Astrocyte of the cerebellum (primary cell): ENCODE data around the gene ZNF44.

Experiments used
- DNase-seq: peaks from one replicate; pipeline ENCODE4 v3.0.0-alpha.2; 2011; ENCODE audit warnings: low read depth
- H3K4me3 ChIP-seq: 2 replicates; pipeline ENCODE4 v1.5.1; 2011; ENCODE audit warnings: mild to moderate bottlenecking, low read depth, low read length, moderate library complexity
- in situ Hi-C: cut with HindIII; loops from 2 replicates; pipeline ENCODE4 v1.10.0; 2017; ENCODE audit warnings: low sequenced_read_pairs
- TF ChIP-seq, protein P1 (sequence below): IDR thresholded peaks from 2 replicates; pipeline ENCODE4 v1.5.1; 2012; ENCODE audit warnings: low read length, low read depth, moderate library complexity, mild to moderate bottlenecking; ENCODE audit errors: missing control alignments

Gene ZNF44

DNA sequence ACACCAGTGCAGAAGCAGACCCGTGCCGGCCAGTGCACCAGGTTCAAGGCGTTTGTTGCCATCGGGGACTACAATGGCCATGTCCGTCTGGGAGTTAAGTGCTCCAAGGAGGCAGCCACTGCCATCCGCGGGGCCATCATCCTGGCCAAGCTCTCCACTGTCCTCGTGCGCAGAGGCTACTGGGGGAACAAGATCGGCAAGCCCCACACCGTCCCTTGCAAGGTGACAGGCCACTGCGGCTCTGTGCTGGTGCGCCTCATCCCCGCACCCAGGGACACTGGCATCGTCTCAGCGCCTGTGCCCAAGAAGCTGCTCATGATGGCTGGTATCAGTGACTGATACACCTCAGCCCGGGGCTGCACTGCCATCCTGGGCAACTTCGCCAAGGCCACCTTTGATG lies 10.1 kb downstream of the ZNF44 start:
- H3K4me3 ChIP-seq: no peak overlapping the region
- no peak for DNase-seq
- in situ Hi-C loops: no loop called here
- TF ChIP-seq, protein P1, sequence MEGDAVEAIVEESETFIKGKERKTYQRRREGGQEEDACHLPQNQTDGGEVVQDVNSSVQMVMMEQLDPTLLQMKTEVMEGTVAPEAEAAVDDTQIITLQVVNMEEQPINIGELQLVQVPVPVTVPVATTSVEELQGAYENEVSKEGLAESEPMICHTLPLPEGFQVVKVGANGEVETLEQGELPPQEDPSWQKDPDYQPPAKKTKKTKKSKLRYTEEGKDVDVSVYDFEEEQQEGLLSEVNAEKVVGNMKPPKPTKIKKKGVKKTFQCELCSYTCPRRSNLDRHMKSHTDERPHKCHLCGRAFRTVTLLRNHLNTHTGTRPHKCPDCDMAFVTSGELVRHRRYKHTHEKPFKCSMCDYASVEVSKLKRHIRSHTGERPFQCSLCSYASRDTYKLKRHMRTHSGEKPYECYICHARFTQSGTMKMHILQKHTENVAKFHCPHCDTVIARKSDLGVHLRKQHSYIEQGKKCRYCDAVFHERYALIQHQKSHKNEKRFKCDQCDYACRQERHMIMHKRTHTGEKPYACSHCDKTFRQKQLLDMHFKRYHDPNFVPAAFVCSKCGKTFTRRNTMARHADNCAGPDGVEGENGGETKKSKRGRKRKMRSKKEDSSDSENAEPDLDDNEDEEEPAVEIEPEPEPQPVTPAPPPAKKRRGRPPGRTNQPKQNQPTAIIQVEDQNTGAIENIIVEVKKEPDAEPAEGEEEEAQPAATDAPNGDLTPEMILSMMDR: no peak

DNA sequence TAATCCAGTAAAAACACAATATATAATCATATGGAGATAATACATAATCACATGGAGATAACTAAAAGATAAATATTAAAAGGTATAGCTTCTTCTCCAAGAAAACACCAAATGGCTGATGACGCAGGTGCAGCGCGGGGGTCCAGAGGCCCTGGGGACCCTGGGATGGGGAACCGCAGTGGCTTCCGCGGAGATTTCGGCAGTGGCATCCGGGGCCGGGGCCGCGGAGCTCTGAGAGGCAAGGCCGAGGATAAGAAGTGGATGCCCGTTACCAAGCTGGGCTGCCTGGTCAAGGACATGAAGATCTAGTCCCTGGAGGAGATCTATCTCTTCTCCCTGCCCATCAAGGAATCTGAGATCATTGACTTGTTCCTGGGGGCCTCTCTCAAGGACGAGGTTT lies 10.5 kb downstream of the ZNF44 start:
- TF ChIP-seq, protein P1: no peak
- DNase-seq: no peak
- in situ Hi-C loops: no loop called here
- H3K4me3 ChIP-seq: no peak overlapping the region

DNA sequence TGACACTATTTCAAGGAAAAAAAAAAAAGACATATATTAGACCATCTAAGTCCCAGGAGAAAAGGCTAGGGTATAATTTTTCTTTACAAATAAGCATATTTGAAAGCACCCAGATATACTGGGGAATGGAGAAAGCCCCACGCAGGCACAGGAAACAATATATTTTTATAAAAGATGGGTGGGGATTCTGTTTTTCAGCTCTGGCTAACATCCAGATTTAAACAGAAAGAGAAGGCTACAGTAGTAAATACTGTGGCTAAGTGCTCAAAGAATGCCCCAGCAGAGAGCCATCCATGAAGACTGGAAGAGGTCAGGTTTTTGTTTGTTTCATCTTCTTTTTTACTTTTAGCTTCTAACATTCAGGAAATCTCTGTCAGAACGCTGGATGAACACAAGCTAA lies 16.0 kb downstream of the ZNF44 start:
- in situ Hi-C loops: no loop called here
- DNase-seq: no peak
- no peak overlapping the region for H3K4me3 ChIP-seq
- TF ChIP-seq, protein P1: no peak

DNA sequence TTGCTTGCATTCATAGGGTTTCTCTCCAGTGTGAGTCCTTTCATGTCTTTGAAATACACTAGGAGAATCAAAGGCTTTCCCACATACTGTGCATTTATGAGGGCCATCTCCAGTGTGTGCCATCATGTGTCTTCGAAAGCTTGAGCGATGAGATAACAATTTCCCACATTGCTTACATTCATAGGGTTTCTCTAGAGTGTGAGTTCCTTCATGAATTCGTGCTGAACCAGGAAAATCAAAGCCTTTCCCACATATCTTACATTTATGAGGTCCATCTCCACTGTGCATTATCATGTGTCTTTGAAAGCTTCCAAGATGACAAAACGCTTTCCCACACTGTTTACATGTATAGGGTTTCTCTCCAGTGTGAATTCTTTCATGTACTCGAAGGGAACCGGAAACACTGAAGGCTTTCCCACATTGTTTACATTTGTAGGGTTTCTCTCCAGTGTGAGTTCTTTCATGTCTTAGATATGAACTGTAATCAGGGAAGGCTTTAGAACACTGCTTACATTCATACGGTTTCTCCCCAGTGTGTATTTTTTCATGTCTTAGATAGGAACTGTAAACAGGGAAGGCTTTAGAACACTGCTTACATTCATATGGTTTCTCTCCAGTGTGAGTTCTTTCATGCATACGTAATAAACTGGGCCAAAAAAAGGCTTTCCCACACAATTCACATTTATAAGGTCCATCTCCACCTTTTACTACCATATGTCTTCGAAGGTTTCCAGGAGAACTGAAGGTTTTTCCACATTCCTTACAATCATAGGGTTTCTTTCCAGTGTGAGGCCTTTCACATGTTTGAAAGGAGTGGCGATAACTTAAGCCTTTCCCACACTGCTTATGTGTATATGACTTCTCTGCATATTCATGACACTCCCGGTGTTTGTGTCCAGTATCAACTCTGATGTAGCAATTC lies 21.4 kb downstream of the ZNF44 start:
- H3K4me3 ChIP-seq: no peak overlapping the region
- in situ Hi-C loops: no loop called here

DNA sequence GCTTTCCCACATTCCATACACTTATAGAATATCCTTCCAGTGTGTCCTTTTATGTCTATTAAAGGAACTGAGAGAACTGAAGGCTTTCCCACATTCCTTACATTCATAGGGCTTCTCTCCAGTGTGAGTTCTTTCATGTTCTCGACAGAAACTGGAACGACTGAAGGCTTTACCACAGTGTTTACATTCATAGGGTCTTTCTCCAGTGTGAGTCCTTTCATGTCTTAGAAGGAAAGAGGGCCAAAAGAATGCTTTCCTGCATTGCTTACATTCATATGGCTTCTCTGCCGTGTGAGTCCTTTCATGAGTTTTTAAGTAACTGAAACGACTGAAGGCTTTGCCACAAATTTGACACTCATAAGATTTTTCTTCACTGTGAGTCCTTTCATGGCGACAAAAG lies 22.3 kb downstream of the ZNF44 start:
- in situ Hi-C loops: no loop called here
- TF ChIP-seq, protein P1: no peak
- DNase-seq: no peak
- no peak overlapping the region for H3K4me3 ChIP-seq

More for the DNA sequence above, 21.4 kb downstream of the ZNF44 start:
- TF ChIP-seq, protein P1: no peak
- no peak for DNase-seq

DNA sequence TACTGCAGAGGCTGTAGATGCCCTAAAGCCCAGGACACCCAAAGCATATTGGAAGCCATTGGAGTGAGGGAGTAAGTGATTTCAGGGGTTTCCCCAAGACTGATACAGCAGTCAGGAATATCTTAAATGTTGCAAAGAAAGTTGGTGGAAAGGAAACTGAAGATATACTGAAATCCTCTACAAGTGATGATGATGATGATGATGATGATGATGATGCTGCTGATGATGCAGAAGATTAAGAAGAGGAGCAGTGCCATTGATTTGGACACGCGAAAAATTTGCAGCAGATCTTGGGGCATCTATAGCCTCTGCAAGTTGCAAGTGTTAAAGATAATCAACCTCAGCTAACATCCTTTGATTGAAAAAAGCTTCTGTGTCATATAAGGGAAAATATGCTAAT lies 23.8 kb downstream of the ZNF44 start:
- DNase-seq: no peak
- in situ Hi-C loops: no loop called here

More for the DNA sequence above, 23.8 kb downstream of the ZNF44 start:
- no peak overlapping the region for H3K4me3 ChIP-seq
- TF ChIP-seq, protein P1: no peak
